Natural killer cell (primary cell): Measurements from ENCODE around the gene PGRMC2. TPM values are rescaled to one million over a fixed set of nuclear protein-coding genes. Genes with fewer than 3 reads are reported as not detected.

Source experiments
- ATAC-seq, 3 donors: fragments of 150-1000 bp in 2 of 3; fragments of 200-7000 bp in 1 of 3; cut with Tn5 transposase; 1 replicate in 1 of 3; 2 replicates in 2 of 3; pipeline ENCODE4 v1.10.0; 2021; ENCODE audit warnings: mild to moderate bottlenecking in 2 of 3, moderate library complexity in 2 of 3
- DNase-seq, 2 donors: peaks; one replicate each; pipeline versions ENCODE4 v3.0.0 to v3.0.0-alpha.2; 2013 to 2021; ENCODE audit warnings: mixed read lengths in 1 of 2
- H3K27ac ChIP-seq: one replicate; pipeline ENCODE4 v1.5.1; 2013; ENCODE audit warnings: mild to moderate bottlenecking, low read length
- H3K27me3 ChIP-seq: one replicate; pipeline ENCODE4 v1.6.1; 2013; ENCODE audit warnings: low read length; ENCODE audit not compliant: control insufficient read depth, insufficient read depth
- H3K36me3 ChIP-seq: one replicate; pipeline ENCODE4 v1.6.1; 2013; ENCODE audit warnings: low read length; ENCODE audit not compliant: control insufficient read depth, insufficient read depth
- H3K4me1 ChIP-seq: one replicate; pipeline ENCODE4 v1.6.1; 2013; ENCODE audit warnings: low read length; ENCODE audit not compliant: control insufficient read depth, insufficient read depth
- H3K4me3 ChIP-seq: one replicate; pipeline ENCODE4 v1.5.1; 2013; ENCODE audit warnings: low read length
- H3K9me3 ChIP-seq: one replicate; pipeline ENCODE4 v1.6.1; 2013; ENCODE audit warnings: low read length; ENCODE audit not compliant: control insufficient read depth, insufficient read depth
- H3K27ac Mint-ChIP-seq, 2 donors: one replicate each; pipeline ENCODE4 v1.8.0; 2022; ENCODE audit warnings: mild to moderate bottlenecking in 2 of 2, mixed read lengths in 2 of 2, moderate library complexity in 1 of 2
- H3K27me3 Mint-ChIP-seq, 2 donors: one replicate each; pipeline ENCODE4 v1.8.0; 2022; ENCODE audit warnings: low read depth in 2 of 2, mixed read lengths in 2 of 2
- H3K36me3 Mint-ChIP-seq: one replicate; pipeline ENCODE4 v1.8.0; 2022; ENCODE audit warnings: mixed read lengths
- H3K4me1 Mint-ChIP-seq, 2 donors: one replicate each; pipeline ENCODE4 v1.8.0; 2022; ENCODE audit warnings: mixed read lengths in 2 of 2
- H3K4me3 Mint-ChIP-seq: one replicate; pipeline ENCODE4 v1.8.0; 2022; ENCODE audit warnings: mild to moderate bottlenecking, moderate library complexity, mixed read lengths
- H3K9me3 Mint-ChIP-seq, 2 donors: one replicate each; pipeline ENCODE4 v1.8.0; 2022; ENCODE audit warnings: mixed read lengths in 2 of 2
- CTCF ChIP-seq: fragments of 200-600 bp; IDR thresholded peaks from one replicate; pipeline ENCODE4 v1.8.0; 2022; ENCODE audit warnings: antibody characterized with exemption
- WGBS: methylation state at CpG from one replicate; pipeline ENCODE4 v1.1.7; 2013; ENCODE audit warnings: missing lambda C conversion rate; ENCODE audit not compliant: insufficient coverage; 5-methylcytosine and 5-hydroxymethylcytosine counted together
- intact Hi-C: fragments of 100-400 bp; cut with micrococcal nuclease; formaldehyde crosslinking; loops from one replicate; pipeline ENCODE4 v1.14.2; 2022
- total RNA-seq, 4 donors: library from RNA; stranded (reverse); fragments of 120-200 nt in 1 of 4; gene quantifications; one replicate each; pipeline versions ENCODE4 v1.2.3 to v1.2.4, GENCODE V29; 2013 to 2022

The PGRMC2 gene
- total RNA-seq, 3 donors from 2014 or later (not counting 1 experiment from before 2014, with no cell fraction given) = 42.0 to 58.6 (median 53.2) TPM

DNA sequence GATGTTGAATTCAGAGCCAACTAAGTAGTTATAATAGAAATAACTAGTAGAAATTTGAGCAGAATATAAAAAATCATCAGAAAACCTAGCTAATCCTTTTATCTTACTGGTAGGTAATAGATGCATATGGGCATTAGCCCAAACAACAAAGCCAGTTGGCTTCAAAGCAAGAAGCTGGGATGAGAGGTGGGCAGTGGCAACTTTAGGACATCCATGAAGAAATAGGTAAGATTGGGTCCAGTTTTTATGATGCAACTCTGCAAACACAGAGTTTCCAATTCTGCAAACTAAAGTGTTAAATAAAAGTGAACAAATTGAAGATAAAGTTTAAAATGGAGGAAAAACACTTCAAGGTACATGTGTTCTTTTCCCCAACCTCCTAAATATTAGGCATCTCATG lies 5.1 kb downstream of the PGRMC2 start:
- H3K36me3 ChIP-seq = no peaks in the 10 kb centered on the region
- DNase-seq = no peak
- intact Hi-C loops = no loop called here
- no peaks in the 10 kb centered on the region for H3K9me3 Mint-ChIP-seq
- no peak overlapping the region for H3K4me3 Mint-ChIP-seq
- H3K9me3 ChIP-seq = no peaks in the 10 kb centered on the region
- H3K4me3 ChIP-seq = no peak overlapping the region
- ATAC-seq = no peak
- TF ChIP-seq CTCF = no peak
- H3K4me1 Mint-ChIP-seq = peaks cover 36 to 50% of the 10 kb centered on the region in 2 donors
- H3K36me3 Mint-ChIP-seq = no peaks in the 10 kb centered on the region
- no peaks in the 10 kb centered on the region for H3K27me3 ChIP-seq
- H3K4me1 ChIP-seq = peaks cover 8% of the 10 kb centered on the region
- no peak overlapping the region for H3K27ac ChIP-seq
- H3K27me3 Mint-ChIP-seq = no peaks in the 10 kb centered on the region
- peak overlapping the region in 1 of 2 donors; percentile 14 for H3K27ac Mint-ChIP-seq

GRCh38 chr4:128281354-128281753 lies 6.3 kb downstream of the PGRMC2 start:
- intact Hi-C loops = no loop called here
- H3K27ac Mint-ChIP-seq = peak overlapping the region in 1 of 2 donors; percentile 41
- H3K27ac ChIP-seq = no peak overlapping the region

GRCh38 chr4:128279624-128280225 lies 7.9 kb downstream of the PGRMC2 start:
- intact Hi-C loops = no loop called here
- Histone ChIP-seq H3K27ac (no peak overlapping the region), H3K4me3 (no peak overlapping the region), H3K9me3 (no peaks in the 10 kb centered on the region), H3K36me3 (no peaks in the 10 kb centered on the region), H3K27me3 (no peaks in the 10 kb centered on the region), H3K4me1 (no peaks in the 10 kb centered on the region)
- Mint-ChIP-seq H3K9me3 (no peaks in the 10 kb centered on the region), H3K4me3 (no peak overlapping the region), H3K27me3 (no peaks in the 10 kb centered on the region), H3K27ac (peak overlapping the region in 1 of 2 donors; percentile 31), H3K4me1 (peaks cover 14 to 28% of the 10 kb centered on the region in 2 donors), H3K36me3 (no peaks in the 10 kb centered on the region)
- ATAC-seq (no peak), DNase-seq (no peak)
- no CpG with 5 or more reads among the region's 2 CpGs for WGBS
- no peak for TF ChIP-seq CTCF

More at GRCh38 chr4:128281354-128281753, 6.3 kb downstream of the PGRMC2 start:
- H3K36me3 ChIP-seq = no peaks in the 10 kb centered on the region
- H3K9me3 ChIP-seq = no peaks in the 10 kb centered on the region
- H3K27me3 Mint-ChIP-seq = no peaks in the 10 kb centered on the region
- ATAC-seq (no peak), DNase-seq (no peak)
- H3K4me1 Mint-ChIP-seq = peaks cover 28 to 44% of the 10 kb centered on the region in 2 donors
- WGBS = no CpG with 5 or more reads among the region's 1 CpG
- no peaks in the 10 kb centered on the region for H3K4me1 ChIP-seq
- no peaks in the 10 kb centered on the region for H3K27me3 ChIP-seq
- H3K9me3 Mint-ChIP-seq = no peaks in the 10 kb centered on the region
- no peak overlapping the region for H3K4me3 ChIP-seq
- no peaks in the 10 kb centered on the region for H3K36me3 Mint-ChIP-seq
- TF ChIP-seq CTCF = no peak
- no peak overlapping the region for H3K4me3 Mint-ChIP-seq

GRCh38 chr4:128277856-128278255 lies 9.8 kb downstream of the PGRMC2 start:
- DNase-seq = no peak
- intact Hi-C loops = no loop called here
- H3K36me3 Mint-ChIP-seq = no peaks in the 10 kb centered on the region
- Histone ChIP-seq H3K4me3 (no peak overlapping the region), H3K27me3 (no peaks in the 10 kb centered on the region), H3K36me3 (no peaks in the 10 kb centered on the region), H3K9me3 (no peaks in the 10 kb centered on the region), H3K4me1 (no peaks in the 10 kb centered on the region), H3K27ac (no peak overlapping the region)
- no peaks in the 10 kb centered on the region for H3K27me3 Mint-ChIP-seq
- peaks cover 14 to 22% of the 10 kb centered on the region in 2 donors for H3K4me1 Mint-ChIP-seq
- 100% methylated on average over 2 of the region's 3 CpGs for WGBS
- H3K9me3 Mint-ChIP-seq = no peaks in the 10 kb centered on the region
- no peak overlapping the region for H3K27ac Mint-ChIP-seq
- TF ChIP-seq CTCF = no peak
- H3K4me3 Mint-ChIP-seq = no peak overlapping the region
- ATAC-seq = no peak
